Fibroblast of mammary gland (primary cell): ENCODE measurements around the gene IFT22.
"Not testable (repeated sequence)": the region's sequence is repeated elsewhere in the genome, so short reads cannot be mapped to it uniquely, and the experiment has no call there.

Experiments
- DNase-seq: peaks from one replicate; pipeline ENCODE4 v3.0.0-alpha.2; 2010; ENCODE audit warnings: low read depth
- H3K4me3 ChIP-seq: 2 replicates; pipeline ENCODE4 v1.5.1; 2011; ENCODE audit warnings: low read depth, mild to moderate bottlenecking, low read length, moderate library complexity; ENCODE audit not compliant: control insufficient read depth
- TF ChIP-seq, protein P1 (sequence below): conservative IDR thresholded peaks from 2 replicates; pipeline ENCODE4 v1.5.1; 2011; ENCODE audit warnings: low read depth, low read length, inconsistent platforms; ENCODE audit not compliant: control insufficient read depth, insufficient read depth

The IFT22 gene

DNA sequence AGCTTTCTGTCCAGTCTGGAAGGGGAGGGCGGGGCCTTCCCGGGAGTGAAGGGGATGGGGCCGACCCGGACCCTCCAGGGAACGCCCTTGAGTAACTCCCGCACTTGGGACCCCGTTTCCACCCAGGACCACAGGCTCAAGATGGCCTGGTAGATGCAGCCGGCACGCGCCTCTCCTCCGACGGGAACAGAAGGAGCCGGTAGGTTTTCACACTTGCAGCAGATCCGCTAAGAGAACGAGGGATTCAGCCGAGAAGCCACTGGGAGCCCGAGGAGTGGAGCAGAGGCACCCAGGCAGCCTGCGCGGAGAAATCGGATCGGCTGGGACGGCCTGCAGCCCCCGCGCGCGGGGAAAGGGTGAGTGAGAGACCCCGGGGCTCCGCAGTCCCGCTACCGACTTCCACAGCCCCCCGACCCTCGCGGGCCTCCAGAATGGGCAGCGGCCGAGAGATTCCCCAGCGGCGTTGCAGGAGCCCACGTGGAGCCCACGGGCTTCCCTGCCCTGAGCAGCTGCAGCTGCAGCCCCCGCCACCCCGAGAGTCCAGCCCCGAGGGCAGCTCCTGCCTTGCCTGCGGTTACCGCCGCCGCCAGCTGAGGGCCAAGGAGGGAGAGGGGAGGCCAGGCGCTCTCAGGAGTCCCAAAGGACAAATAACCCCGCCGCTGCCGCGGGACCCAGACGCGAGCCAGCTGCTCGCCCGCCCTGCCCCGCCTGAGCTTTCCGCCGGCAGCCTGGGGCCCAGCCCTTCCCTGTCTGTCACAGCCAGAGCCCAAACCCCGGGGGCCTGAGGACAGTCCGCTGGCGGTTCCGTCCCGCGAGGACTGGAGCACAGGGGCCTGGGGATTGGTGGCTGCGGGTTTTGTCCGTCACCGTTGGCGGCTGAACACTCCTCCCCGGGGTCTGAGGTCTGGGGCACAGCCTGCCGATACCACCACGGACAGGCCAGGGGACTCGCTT is 21.8 kb downstream of the IFT22 start:
- TF ChIP-seq, protein P1, sequence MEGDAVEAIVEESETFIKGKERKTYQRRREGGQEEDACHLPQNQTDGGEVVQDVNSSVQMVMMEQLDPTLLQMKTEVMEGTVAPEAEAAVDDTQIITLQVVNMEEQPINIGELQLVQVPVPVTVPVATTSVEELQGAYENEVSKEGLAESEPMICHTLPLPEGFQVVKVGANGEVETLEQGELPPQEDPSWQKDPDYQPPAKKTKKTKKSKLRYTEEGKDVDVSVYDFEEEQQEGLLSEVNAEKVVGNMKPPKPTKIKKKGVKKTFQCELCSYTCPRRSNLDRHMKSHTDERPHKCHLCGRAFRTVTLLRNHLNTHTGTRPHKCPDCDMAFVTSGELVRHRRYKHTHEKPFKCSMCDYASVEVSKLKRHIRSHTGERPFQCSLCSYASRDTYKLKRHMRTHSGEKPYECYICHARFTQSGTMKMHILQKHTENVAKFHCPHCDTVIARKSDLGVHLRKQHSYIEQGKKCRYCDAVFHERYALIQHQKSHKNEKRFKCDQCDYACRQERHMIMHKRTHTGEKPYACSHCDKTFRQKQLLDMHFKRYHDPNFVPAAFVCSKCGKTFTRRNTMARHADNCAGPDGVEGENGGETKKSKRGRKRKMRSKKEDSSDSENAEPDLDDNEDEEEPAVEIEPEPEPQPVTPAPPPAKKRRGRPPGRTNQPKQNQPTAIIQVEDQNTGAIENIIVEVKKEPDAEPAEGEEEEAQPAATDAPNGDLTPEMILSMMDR, result no peak
- no peak for DNase-seq
- no peak overlapping the region for H3K4me3 ChIP-seq

DNA sequence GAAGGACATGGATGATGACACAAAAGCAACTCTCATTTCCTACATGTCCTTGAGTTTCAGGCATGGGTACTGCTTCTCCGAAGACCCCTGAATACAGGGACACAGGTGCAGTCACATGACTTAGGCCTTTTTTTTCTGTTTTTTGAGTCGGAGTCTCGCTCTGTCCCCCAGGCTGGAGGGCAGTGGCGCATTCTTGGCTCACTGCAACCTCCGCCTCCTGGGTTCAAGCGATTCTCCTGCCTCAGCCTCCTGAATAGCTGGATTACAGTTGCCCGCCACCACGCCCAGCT is 26.8 kb downstream of the IFT22 start:
- H3K4me3 ChIP-seq, result no peak overlapping the region
- DNase-seq, result no peak
- TF ChIP-seq, protein P1, result no peak

DNA sequence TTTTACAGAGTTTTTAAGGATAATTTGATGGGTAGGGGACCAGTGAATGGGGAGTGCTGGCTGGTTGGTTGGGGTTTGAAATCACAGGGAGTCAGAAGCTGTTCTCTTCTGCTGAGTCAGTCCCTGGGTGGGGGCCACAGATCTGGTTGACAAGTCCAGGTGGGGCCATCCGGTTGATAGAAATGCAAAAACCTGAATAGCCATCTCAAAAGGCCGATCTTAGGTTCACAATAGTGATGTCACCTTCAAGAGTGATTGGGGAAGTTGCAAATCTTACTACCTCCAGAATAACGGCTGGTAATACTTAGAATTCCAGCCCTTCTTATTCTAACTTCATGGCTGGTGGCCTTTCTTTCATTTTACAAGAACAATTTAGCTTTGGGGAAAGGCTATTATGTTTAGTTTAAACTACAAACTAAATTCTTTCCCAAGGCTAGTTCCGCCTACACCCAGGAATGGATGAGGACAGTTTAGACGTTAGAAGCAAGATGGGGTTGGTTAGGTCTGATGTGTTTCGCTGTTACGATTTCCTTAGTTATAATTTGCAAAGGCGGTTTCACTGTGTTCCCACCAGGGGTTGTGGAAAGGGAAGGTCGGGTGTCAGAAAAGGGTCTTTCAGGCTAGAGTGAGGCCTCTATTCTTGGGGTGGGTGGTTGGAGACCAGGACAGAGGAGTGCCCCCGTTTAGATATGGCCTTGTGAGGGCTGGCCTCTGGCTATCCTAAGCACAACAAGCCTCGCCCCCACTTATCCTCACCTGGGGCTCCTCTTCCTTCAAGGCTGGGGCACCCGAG is 27.4 kb downstream of the IFT22 start:
- no peak for DNase-seq
- TF ChIP-seq, protein P1, result no peak
- H3K4me3 ChIP-seq, result no peak overlapping the region

DNA sequence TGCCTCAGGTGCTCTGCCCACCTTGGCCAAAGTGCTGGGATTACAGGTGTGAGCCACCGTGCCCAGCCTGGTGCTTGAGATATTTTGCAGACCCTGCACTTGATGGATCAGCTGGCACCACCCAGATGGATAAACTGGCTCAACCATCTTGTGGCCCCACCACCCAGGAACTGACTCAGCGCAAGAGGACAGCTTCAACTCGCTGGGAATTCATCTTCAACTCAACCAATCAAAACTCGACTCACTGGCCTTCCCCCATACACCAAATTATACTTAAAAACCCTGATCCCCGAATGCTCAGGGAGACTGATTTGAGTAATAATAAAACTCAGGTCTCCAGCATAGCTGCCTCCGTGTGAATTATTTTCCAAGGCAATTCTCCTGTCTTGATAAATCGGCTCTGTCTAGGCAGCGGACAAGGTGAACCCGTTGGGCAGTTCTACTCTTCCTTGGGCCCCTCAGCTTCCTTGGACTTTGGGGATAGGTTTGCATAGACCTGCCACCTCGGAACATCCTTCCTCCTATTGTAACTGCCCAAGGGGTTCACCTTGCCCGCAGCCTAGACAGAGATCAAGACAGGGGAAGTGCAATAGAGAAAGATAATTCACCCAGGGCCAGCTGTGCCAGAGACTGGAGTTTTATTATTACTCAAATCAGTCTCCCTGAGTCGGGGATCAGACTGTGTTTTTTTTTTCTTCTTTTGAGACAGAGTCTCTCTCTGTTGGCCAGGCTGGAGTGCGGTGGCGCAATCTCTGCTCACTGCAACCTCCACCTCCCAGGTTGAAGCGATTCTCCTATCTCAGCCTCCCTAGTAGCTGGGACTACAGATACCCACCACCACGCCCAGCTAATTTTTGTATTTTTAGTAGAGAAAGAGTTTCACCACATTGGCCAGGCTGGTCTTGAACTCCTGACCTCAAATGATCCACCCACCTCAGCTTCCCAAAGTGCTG is 28.3 kb downstream of the IFT22 start:
- not testable (repeated sequence) for DNase-seq, H3K4me3 ChIP-seq

DNA sequence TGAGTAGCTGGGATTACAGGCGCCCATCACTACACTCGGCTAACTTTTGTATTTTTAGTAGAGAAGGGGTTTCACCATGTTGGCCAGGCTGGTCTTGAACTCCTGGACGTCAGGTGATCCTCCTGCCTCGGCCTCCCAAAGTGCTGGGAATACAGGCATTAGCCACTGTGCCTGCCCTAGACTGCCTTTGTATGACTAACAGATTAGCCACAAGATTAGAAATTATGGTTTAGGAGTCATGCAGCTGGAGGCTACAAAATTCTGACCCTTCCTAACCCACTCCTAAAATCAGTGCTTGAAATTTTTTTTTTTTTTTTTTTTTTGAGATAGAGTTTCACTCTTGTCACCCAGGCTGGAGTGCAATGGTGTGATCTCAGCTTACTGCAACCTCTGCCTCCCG is 29.0 kb downstream of the IFT22 start:
- H3K4me3 ChIP-seq, DNase-seq: not testable (repeated sequence)

DNA sequence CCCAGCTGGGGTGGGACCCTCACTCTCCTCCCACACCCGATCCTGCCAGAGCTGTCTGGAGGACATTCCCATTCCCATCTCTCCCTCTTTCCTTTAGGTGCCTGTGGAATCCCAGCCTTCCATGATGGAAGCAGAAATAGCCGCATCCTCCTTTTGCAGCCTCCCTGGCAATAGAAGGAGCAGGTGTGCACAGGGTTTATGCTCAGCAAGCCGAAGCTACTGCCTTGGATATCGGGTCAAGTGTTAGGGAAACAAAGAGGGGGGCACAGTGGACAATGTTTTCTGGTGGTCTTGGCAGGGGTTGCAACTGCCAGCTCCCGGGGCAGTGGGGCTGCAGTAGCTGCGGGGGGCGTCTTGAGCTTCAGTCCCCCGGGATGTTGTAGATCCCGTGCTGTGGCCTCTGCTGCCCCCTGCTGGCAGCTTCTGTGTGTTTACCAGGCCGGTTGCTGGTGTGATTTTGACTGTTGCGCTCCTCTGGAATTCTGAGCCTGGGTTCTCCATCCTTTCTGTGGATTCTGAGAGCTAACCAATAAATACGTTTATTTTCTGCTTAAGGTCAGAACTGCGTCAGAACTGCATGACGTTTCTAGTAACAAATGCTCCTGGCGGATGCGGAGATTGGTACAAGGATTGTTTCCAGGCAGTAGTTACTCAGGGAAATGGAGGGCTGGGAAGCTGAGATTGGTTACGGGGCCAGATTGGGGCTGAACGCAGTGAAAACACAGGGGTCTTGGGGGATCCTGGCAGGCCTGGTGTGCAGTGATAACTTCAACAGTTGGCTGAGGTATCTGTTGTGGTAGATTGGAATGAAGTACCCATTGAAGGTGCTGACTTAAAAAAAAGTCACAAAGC is 31.2 kb downstream of the IFT22 start:
- TF ChIP-seq, protein P1, result peak; percentile 47
- not testable (repeated sequence) for H3K4me3 ChIP-seq
- peak; percentile 39 for DNase-seq

DNA sequence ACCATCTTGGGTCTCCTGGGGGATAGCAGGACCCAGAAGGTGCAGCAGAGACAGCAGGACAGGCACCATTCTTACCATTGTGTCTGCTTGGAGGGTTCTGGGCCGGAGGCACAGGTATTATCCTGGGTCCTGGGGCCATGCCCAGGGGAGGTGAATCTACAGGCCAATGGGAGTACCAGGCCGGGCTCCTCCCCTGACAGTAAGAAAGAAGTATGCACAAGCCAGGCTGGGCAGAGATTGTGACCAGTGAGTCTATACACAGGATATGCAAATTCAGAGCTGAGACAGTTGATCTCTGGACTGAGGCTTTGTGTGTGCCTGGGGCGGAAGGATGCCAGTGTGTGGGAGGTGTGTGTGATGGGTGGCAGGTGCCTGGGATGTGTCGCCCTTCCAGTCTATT is 31.9 kb downstream of the IFT22 start:
- not testable (repeated sequence) for DNase-seq, H3K4me3 ChIP-seq
